NCI-H69 (cell line): ENCODE data around the gene TF.

Source experiments
- DNase-seq: peaks from one replicate; lab custom pipeline; 2025; lab: John Stamatoyannopoulos, UW

Gene TF

DNA sequence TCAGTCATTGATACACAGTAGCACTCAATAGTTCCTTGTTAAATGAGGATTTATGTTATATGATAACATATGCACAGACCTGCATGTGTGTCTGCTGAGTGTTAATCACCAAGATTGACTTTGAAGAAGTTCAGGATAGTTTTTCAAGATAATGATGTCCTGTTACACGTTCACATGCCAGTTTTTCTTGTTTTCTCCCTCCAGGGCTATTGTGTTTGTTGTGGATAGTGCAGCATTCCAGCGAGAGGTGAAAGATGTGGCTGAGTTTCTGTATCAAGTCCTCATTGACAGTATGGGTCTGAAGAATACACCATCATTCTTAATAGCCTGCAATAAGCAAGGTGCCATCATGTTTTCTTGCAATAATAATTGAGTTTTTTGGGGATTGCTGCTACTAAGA is 69.2 kb downstream of the TF start:
- no peak for DNase-seq

DNA sequence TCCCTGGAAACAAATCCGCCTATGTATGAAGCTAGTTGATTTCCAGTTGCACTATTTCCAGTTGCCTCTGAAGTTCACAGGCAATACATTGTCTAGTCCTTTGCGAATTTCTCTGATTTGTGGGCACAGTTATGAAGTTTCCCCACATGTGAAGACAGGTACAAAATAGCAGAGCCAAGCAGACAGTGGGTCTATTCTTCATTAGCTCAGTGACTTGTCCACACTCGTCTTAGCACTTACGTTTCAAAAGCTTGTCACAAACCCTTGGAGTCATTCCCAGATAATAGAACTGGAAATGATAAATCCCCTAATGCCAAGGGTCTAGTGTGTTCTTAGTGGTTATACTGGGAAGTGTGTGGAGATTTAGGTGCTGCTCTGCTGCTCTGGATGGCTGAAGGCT is 73.9 kb downstream of the TF start:
- no peak for DNase-seq

DNA sequence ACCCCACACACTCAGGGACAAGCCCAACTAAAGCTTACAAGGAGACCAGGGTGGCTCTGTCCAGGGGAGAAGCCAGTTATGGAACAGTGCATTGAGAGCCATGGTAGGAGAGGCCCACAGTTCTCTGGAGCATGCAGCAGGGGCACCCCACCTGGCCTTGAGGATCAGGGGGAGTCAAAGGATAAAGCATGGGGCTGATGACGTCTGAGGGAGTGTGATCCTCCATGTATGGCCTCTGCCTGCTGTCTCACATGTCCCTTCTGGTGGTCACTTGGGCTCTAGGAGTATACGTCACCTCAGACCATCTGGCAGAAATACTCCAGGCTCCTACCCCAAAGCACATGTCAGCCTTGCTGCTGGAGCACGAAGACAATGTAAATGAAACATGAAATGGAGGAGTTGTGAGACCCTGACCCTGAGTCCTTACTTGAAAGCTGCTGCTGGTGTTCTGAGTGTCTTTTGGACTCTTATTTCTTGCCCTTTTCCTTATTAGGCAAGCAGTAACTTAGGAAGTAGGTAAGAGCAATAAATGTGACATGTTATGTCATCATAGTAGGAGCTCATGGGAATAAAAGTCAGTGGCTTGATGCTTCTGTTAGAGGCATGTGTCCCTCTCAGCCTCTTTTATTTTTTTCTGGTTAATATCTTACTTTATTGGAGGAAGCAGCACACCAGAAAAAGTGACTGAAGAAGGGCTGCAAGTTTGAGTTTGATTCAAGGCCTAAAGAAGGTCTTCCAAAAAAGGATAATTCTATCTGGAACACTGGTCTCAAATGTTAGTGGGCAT is 74.9 kb downstream of the TF start:
- DNase-seq: no peak

DNA sequence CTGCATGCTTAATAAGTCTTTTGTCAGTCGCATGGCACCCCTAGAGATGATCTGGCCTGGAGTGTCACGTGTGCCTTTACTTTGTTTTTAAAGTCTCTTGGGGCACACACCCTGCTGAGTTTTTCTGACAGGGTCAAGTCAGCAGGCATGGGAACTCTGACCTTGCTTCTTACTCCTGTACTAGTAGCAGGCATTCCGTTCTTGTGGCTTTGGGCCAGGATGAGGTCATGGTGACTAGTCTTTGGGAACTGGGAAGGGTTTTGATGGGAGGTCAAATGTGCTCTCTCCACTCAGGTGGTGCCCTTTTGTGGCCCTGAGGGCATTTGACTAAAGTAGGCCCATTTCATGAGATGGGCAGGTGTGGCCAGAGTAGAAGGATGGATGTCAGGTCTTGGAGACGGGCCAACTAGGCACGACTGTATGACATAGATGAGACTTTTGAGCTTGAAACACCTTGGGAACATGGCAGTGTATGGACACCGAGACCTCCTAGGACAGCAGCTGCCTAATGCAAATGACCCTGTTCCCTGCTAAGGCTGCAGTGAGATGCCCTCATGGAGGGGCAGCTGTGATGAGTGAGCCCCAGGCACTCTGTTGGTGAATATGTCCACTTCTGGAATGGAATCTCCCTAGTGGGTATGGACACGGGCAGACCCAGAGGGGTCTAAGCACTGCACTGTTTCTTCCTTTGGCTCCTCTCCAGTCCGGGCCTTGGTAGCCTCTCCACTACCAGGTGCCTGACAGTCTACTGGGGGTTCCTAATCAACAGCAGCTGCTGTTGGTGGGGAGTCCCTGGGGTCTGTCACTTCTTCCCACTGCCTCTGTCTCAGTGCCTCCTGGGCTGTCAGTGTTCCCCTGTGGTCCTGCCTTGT is 75.8 kb downstream of the TF start:
- DNase-seq: no peak

DNA sequence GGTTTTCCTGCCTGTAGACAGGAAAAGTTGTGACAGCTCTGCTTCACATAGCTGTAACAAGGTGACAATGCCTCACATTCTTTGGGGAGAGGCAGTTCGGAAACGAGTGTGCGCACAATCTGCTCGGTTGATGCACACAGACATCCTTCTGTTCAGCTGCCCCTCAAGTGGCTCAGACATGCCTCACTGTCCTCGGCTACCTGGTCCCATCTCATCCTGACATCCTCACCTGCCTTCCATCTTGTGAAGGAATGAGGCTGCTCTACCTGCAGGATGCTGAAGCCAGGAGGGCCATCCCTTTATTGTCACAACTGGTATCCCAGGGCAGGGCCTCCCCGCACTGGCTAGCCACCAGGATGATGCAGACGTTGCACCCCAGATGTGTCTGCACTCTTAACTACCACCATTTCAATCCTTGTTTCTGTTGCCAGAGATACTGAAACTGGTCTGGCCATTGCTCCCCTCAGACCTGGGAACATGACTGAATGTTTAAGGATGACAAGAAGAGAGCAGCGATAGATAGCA is 78.8 kb downstream of the TF start:
- no peak for DNase-seq

DNA sequence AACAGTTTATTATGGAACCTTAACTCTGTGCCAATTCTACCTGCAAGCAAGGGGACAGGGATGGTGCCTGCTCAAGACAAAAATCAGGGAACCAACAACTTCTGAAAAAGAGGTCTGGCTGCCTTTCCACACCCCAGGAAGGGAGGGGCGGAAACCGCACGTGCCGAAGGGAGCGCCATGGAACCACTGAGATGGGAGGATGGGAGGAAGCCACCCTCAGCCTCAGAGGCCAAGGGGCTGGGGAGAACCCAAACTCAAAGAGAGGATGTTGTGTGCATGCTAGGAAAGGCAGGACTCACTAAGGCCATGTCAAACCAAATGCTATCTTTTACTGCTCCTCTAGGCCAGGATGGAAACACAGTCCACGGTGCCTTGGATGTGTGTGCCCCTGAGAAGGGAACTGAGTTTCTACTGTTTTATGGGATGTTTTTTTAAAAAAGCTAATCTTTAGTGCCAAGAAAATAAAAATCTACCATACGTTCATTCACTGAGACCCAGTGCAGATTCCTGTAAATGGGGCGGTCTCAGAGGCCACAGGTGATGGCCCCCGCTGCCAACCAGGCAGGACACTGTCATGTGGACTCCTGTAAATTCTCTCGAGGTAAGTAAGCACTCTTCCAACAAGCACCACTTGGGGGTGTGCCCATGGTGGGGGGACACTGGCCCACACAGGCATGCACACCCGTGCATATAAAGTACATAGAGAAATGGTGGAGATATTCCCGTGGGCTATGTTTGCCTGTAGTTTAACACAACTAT is 80.0 kb downstream of the TF start:
- DNase-seq: no peak

DNA sequence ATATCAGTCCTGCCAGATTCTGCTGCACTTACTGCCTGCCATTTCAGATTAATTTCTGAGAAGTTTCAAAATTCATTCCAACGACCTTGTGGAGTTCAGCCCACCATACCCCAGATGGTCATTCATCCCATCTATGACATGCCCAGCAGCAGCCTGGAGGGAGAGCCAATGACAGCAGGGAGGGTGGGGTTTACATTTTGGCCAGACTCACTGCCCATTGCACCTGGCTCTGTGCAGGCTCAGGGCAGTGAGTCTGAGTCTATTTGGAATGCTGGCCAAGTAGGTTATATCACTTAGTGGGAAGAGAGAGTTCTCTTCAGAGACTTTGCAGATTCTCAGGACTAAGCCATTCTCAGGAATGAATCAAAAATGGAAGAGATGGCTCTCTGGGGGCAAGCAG is 80.9 kb downstream of the TF start:
- no peak for DNase-seq

DNA sequence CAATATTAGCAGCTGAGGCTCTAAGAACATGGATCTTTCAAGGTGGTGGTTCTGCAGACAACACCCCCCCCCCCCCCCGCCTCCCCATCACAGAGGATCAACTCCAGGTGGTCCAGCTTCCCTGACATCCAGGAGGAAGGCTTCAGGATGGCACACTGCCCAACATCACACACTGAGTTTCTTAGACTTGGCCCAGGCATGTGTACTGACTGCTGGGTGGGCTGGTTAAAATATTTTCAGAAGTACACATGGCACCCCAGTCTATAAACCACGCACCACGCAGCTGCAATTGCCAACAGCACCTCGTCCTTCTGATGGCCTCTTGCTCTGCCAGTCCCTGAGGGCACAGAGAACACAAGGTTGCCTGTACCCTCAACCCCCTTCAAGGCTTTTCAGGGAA is 81.5 kb downstream of the TF start:
- no peak for DNase-seq

DNA sequence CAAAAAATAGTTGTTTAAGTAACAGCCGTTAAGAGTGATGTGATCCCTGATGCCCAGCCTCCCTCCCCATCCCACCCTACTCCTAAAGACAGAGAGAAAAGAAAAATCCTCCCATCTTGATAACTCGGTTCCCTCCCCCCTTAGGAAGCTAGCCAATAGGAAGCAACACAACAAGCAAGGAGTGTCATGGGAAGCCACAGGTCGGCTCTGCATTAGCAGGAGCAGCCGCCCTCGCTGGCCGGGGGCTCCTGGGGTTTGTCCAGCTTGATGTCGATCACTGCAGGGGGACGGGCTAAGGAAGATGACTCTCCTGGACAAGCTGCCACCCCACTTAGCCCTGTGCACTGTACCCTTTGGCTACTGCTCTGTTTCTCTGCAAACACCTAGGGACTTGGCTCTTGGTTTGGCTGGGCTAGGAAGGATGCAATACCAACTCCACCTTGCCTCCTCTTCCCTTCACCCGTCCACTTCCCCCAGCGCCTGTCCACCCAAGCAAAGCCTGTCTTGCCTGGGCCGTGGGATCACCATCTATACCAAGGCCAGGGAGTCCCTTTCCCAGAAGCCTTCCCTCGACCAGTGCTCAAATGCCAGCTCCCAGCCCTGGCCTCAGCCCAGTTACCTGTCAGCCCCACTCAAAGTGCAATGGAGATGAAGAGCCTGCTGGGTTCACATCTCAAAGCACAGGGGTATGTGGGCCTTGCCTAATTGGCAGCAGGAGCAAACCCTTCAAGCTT is 82.5 kb downstream of the TF start:
- no peak for DNase-seq

DNA sequence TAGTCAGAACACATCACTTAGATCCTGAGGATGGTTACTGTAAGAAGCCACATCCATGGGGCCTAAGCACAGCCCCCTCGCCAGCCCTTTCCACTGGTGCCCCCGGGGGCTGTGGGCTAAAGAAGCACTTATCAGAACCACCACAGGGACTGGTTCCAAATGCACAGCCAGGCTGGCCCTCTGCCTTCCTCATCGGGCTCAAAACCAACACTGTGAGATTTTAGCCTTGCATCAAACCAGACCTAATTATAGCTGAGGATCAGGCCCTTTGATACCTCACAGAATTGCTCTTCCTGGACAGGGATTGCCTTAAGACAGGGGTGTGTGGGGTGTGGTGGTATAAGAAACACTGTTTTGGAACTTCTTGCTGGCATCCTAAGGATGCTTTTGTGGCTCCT is 83.1 kb downstream of the TF start:
- no peak for DNase-seq

DNA sequence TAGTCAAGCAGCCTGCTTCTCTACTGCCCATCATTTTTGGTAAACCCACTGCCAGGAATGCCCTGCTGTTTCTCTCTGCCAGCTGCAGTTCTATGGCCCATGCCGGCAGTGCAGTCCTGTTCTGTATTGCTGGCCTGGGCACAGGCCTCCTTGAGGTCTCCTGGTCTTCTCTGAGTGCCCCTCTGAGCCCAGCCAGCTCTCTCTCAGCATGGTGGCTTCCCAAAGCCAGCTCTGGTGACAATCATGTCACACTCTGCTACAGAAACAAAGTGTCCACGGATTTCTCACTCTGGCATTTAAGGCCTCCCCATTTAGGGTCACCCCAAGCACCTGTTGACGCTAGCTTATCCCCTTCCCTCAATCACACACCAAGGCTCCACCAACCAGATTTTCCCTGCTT is 83.9 kb downstream of the TF start:
- no peak for DNase-seq

DNA sequence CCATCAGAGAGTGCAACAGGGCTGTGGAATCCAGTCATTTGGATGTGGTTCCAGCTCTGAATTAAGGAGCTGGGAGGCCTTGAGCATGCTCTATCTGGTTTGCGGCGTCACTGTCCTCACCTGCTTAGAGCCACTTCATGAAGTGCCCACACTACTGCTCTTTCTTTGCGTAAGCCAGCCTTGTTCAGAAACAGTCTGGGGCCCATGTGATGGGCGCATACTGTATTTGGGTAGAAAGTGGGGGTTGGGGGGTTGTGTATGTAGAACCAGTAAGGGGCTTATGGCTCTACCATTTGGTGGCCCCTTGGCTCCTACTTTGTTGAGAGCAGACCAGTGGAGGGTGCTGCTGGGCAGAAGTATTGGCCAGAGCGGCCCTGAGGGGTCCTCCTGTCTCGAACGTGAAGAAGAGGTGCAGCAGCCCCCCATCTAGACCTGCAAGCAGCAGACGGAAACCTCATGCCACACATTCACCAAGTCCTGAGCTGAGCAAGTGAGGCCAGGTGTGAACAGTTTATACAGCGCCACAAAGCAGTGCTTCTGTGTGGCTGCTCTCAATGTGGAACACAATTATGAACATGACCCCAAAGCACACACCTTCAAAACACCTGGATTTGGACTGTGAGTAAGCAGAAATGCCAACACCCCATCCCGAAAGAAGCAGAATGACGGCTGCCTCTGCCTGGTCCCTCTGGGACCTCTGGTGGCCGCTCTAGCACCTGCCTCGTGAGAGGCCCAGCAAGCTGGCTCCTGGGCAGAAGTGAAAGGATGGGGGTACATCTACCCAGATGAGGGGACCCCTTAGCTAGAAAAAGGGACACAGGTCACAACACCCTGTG is 86.0 kb downstream of the TF start:
- DNase-seq: no peak

DNA sequence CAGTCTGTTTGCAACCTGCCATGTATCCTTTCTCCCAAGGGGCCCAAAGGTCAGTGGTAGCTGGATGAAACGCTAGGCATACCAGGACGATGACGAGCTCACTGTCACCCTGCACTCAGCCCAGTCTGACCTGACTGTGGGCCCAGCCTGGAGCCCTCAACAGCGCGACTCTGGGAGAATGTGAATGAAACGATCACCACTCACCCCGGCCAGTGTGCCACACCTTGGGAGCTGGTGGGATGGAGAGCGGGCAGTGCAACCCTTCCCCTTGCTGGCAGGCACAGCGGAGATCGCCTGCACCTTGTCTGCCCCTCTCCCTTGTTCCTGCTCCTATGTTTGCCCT is 86.6 kb downstream of the TF start:
- no peak for DNase-seq

DNA sequence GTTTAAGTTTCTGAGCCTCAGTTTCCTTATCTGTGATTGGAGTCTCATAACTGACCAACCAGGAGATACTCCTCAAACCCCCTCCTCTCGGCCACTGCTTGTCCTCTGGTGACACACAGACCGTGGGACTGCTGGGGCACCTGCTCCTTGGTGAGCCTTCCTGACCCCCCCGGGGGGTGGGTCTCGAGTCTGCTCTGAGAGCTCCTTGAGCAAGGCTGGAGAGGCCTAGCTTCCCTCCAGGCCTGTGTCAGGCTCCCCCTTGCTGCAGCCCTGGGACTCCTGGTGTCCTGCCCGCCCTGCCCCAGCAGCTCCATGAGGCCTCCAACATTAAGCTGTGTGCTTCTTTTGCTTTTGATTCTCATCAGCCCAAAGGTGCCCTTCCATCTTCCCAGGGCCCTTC is 87.1 kb downstream of the TF start:
- no peak for DNase-seq

DNA sequence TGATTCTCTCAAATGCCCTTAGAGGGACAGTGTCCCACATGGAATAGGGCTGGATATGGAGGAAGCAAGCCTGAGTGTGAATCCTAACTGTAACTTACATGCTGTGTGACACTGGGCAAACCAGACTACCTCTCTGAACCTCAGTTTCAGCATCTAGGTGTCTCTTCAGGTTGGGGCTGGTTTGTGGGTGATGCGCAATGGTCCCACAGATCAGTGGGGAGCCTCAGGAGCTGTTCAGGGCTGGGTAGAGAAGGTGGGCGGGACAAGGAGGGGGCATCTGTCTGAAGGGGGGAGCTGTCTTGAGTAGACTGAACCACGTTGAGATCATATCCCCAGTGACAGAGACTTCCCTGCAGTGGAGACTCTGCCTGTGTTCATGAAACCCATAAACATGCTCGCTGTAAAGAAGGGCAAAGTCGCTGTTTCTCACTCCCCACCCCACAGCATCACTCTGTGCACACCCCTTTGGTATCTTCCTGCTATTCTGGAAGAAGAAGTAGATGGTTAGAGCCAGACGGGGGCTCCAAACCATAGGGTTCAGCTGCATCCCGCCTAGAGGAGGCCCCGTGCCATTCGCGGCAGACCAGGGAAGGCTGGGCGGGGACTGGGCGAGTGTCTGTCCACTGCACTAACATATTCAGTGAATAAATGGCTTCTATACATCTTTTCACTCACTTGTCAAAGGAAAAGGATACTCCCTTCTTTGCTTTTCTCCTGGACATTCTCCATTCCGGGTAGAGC is 87.9 kb downstream of the TF start:
- no peak for DNase-seq

DNA sequence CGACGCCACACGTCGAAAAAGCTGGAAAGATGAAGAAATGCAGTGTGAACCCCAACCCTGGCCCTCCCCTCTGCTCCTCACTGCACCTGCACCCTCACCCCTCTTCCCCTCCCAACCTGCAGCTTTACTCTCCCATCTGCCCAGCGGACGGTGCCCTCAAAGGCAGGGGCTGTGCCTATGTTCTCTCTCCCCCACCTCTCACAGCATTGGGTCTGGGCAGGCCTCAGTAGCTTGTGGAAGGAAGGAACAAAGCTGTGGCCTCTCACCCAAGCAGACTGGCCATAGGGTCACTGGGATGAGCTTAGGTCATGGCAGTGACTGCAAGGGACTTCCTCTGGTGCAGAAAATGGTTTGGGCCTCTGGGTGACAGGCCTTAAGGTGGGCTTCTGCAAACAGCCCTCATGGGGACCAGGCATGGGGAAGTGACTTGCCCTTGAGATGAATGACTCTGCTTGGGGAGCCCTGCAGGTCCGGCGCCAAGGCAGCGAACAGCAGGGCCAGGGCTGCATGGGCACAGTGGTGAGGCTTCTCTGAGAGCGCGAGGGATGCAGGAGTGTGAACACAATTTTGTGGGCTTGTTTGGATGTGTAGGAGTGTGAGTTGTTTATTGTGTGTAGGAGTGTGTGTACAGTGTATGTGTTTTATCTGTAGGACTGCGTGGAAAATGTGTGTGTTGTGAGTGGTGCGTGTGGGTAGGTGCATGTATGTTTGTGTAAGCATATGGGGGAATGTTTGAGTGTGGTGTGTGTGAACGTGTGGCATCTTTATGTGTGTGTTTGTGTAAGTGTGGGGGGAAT is 88.6 kb downstream of the TF start:
- no peak for DNase-seq

DNA sequence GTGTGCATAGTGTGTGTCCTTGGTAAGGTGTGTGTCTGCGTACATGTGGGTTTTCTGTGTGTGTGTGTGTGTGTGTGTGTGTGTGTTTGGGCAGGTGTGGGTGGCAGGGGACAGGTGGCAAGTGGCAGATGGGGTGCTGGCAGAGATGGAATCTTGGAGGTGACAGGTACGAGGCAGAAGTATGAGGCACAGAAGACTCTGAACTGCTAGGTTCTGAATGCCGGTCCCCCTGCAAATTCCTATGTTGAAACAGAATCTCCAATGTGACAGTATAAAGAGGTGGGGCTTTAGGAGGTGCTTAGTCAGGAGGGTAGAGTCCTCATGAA is 89.2 kb downstream of the TF start:
- no peak for DNase-seq

DNA sequence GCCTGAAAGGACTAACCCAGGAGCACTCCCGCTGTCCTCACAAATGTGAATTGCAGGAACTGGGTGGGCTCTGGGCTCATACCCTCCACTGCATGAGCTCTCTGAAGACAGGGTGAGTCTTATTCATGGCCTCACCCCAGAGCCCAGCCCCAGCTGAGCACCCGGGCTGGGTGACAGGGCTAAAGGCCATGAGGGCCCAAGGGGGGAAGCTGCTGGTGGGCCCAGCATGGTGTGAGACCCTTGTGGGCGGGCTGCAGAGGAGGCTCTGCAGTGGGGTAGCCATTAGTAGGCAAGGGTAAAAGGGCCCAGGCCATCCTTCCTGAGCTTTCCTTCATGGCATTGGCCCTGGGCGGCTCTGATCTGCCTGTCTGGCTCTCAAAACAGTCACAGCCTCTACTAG is 89.8 kb downstream of the TF start:
- no peak for DNase-seq

DNA sequence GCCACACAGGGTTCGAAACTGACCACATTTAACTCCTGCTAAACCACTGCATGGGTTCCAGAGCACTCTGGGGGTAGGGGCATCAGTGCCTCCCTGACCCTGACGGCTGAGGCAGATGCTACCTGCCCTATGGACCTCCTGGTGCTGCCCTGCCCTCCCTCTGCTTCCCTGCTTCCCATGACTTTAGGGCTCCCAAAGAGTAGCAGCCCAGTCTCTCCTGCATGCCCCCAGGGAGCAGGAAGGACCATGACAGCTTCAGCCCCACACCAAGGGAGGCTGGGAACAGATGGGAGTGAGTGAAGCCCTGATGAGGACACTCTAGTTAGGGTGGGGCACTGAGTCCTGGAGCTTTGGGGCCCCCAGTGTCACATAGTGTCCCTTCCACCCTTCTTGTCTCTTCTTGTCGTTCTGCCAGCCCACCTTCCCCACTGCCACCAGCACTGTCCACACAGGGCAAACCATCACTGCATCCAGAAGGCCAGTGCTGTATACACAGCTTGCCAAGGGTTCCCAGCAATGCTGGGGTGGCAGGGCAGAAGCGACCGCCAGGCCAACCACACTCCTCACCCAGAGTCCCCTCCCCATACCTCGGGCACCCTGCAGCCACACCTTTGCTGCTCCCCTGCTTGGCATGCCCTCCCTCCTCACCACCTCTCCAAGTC is 90.4 kb downstream of the TF start:
- no peak for DNase-seq
